Measurements from ENCODE around the gene TRMT10C. TPM values are rescaled to one million over a fixed set of nuclear protein-coding genes. Genes with fewer than 3 reads are reported as not detected.

Gene TRMT10C
- total and polyA plus RNA-seq, 9 of the 15 experiments (the other 6 are each of a cell fraction or from before 2014, with no cell fraction given): 48.6 to 106 (median 63.9) TPM

GRCh38 chr3:101529816-101530685 is 31.6 kb upstream of the TRMT10C start (continued):
- TF ChIP-seq, protein P1, sequence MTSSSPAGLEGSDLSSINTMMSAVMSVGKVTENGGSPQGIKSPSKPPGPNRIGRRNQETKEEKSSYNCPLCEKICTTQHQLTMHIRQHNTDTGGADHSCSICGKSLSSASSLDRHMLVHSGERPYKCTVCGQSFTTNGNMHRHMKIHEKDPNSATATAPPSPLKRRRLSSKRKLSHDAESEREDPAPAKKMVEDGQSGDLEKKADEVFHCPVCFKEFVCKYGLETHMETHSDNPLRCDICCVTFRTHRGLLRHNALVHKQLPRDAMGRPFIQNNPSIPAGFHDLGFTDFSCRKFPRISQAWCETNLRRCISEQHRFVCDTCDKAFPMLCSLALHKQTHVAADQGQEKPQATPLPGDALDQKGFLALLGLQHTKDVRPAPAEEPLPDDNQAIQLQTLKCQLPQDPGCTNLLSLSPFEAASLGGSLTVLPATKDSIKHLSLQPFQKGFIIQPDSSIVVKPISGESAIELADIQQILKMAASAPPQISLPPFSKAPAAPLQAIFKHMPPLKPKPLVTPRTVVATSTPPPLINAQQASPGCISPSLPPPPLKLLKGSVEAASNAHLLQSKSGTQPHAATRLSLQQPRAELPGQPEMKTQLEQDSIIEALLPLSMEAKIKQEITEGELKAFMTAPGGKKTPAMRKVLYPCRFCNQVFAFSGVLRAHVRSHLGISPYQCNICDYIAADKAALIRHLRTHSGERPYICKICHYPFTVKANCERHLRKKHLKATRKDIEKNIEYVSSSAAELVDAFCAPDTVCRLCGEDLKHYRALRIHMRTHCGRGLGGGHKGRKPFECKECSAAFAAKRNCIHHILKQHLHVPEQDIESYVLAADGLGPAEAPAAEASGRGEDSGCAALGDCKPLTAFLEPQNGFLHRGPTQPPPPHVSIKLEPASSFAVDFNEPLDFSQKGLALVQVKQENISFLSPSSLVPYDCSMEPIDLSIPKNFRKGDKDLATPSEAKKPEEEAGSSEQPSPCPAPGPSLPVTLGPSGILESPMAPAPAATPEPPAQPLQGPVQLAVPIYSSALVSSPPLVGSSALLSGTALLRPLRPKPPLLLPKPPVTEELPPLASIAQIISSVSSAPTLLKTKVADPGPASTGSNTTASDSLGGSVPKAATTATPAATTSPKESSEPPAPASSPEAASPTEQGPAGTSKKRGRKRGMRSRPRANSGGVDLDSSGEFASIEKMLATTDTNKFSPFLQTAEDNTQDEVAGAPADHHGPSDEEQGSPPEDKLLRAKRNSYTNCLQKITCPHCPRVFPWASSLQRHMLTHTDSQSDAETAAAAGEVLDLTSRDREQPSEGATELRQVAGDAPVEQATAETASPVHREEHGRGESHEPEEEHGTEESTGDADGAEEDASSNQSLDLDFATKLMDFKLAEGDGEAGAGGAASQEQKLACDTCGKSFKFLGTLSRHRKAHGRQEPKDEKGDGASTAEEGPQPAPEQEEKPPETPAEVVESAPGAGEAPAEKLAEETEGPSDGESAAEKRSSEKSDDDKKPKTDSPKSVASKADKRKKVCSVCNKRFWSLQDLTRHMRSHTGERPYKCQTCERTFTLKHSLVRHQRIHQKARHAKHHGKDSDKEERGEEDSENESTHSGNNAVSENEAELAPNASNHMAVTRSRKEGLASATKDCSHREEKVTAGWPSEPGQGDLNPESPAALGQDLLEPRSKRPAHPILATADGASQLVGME (CRISPR knock-in tag; IDR thresholded peaks at IDR 0.05): no peak
- TF ChIP-seq SAP30 (IDR thresholded peaks at IDR 0.05; ENCODE audit: borderline replicate concordance, insufficient read depth, low read depth, low read length, poor library complexity, severe bottlenecking) (no peak), LEF1 (IDR thresholded peaks at IDR 0.05) (peak; percentile 92), CHAMP1 (IDR thresholded peaks at IDR 0.05) (peak; percentile 87), ILF3 (IDR thresholded peaks at IDR 0.05; ENCODE audit: borderline replicate concordance) (no peak), CBX8 (IDR thresholded peaks at IDR 0.05; ENCODE audit: borderline replicate concordance, extremely low read depth, low read depth, low read length, poor library complexity, severe bottlenecking) (no peak), REST (IDR thresholded peaks at IDR 0.05; ENCODE audit: borderline replicate concordance) (peak; percentile 98), REST (CRISPR knock-in tag; IDR thresholded peaks at IDR 0.05; ENCODE audit: low read depth) (no peak), MEF2A (IDR thresholded peaks at IDR 0.05; ENCODE audit: control insufficient read depth, low read depth, low read length) (no peak)
